Tibial nerve (tissue), 4 donors: ENCODE measurements around the gene DNAJC5G.

Experiments used
- CTCF ChIP-seq, 5 experiments: fragments of 200-600 bp in 3 of 5; fragments of 450-650 bp in 2 of 5; sonication (generic) in 3 of 5; IDR thresholded peaks; one replicate each; pipeline ENCODE4 v1.5.1; 2016 to 2019; ENCODE audit warnings: antibody characterized with exemption in 5 of 5, mild to moderate bottlenecking in 3 of 5, moderate library complexity in 2 of 5
- EP300 ChIP-seq, 2 donors: sonication (generic); formaldehyde crosslinking; IDR thresholded peaks; one replicate each; pipeline ENCODE4 v1.6.1; 2017; ENCODE audit warnings: antibody characterized with exemption in 2 of 2, mild to moderate bottlenecking in 1 of 2
- POLR2A ChIP-seq, 2 donors: fragments of 450-650 bp; IDR thresholded peaks; one replicate each; pipeline ENCODE4 v1.6.1; 2017; ENCODE audit warnings: antibody characterized with exemption in 2 of 2, mild to moderate bottlenecking in 2 of 2, moderate library complexity in 2 of 2

- TF ChIP-seq CTCF (IDR thresholded peaks at IDR 0.05) (no peak), POLR2A (IDR thresholded peaks at IDR 0.05) (no peak), EP300 (IDR thresholded peaks at IDR 0.05) (no peak)
Measured at GRCh38 chr2:27322301-27322765, 47.1 kb downstream of the DNAJC5G start.
